HEK293 (cell line): ENCODE measurements around the gene GJA9.

Experiments used
- FEZF1 ChIP-seq: fragments of 450-650 bp; formaldehyde crosslinking; IDR thresholded peaks from 2 replicates; pipeline ENCODE4 v1.5.1; 2016; ENCODE audit warnings: missing biosample characterization, missing genetic modification characterization
- GLI2 ChIP-seq: fragments of 450-650 bp; formaldehyde crosslinking; IDR thresholded peaks from 2 replicates; pipeline ENCODE4; 2017; ENCODE audit warnings: missing biosample characterization, missing genetic modification characterization, low read depth, borderline replicate concordance
- GLI4 ChIP-seq: fragments of 450-650 bp; formaldehyde crosslinking; IDR thresholded peaks from 2 replicates; pipeline ENCODE4 v1.5.1; 2016; ENCODE audit warnings: missing biosample characterization, missing genetic modification characterization
- GLIS1 ChIP-seq: fragments of 450-650 bp; formaldehyde crosslinking; IDR thresholded peaks from 2 replicates; pipeline ENCODE4 v1.5.1; 2016; ENCODE audit warnings: missing biosample characterization, missing genetic modification characterization
- INSM2 ChIP-seq: fragments of 450-650 bp; formaldehyde crosslinking; IDR thresholded peaks from 2 replicates; pipeline ENCODE4 v1.5.1; 2016; ENCODE audit warnings: missing biosample characterization, missing genetic modification characterization
- PATZ1 ChIP-seq: fragments of 450-650 bp; formaldehyde crosslinking; IDR thresholded peaks from 2 replicates; pipeline ENCODE4 v1.5.1; 2016; ENCODE audit warnings: missing biosample characterization, missing genetic modification characterization
- PRDM2 ChIP-seq: fragments of 450-650 bp; formaldehyde crosslinking; IDR thresholded peaks from 2 replicates; pipeline ENCODE4 v1.5.1; 2016; ENCODE audit warnings: missing biosample characterization, missing genetic modification characterization, borderline replicate concordance
- ZBTB17 ChIP-seq: fragments of 450-650 bp; formaldehyde crosslinking; IDR thresholded peaks from 2 replicates; pipeline ENCODE4 v1.5.1; 2016; ENCODE audit warnings: missing biosample characterization, missing genetic modification characterization
- ZBTB44 ChIP-seq: fragments of 450-650 bp; IDR thresholded peaks from 2 replicates; pipeline ENCODE4 v1.5.1; 2018; ENCODE audit warnings: missing biosample characterization, mild to moderate bottlenecking, missing genetic modification characterization
- ZBTB48 ChIP-seq: fragments of 450-650 bp; formaldehyde crosslinking; IDR thresholded peaks from 2 replicates; pipeline ENCODE4 v1.5.1; 2016; ENCODE audit warnings: missing biosample characterization, missing genetic modification characterization
- ZEB2 ChIP-seq: fragments of 450-650 bp; formaldehyde crosslinking; IDR thresholded peaks from 2 replicates; pipeline ENCODE4 v1.5.1; 2016; ENCODE audit warnings: missing biosample characterization, missing genetic modification characterization
- ZFP41 ChIP-seq: fragments of 450-650 bp; formaldehyde crosslinking; IDR thresholded peaks from 2 replicates; pipeline ENCODE4 v1.5.1; 2016; ENCODE audit warnings: missing biosample characterization, missing genetic modification characterization, borderline replicate concordance
- ZNF146 ChIP-seq: fragments of 450-650 bp; formaldehyde crosslinking; IDR thresholded peaks from 2 replicates; pipeline ENCODE4 v1.5.1; 2016; ENCODE audit warnings: missing biosample characterization, missing genetic modification characterization
- ZNF157 ChIP-seq: fragments of 450-650 bp; formaldehyde crosslinking; IDR thresholded peaks from 2 replicates; pipeline ENCODE4 v1.5.1; 2016; ENCODE audit warnings: missing biosample characterization, missing genetic modification characterization
- ZNF169 ChIP-seq: fragments of 450-650 bp; formaldehyde crosslinking; IDR thresholded peaks from 2 replicates; pipeline ENCODE4 v1.5.1; 2016; ENCODE audit warnings: missing biosample characterization, missing genetic modification characterization
- ZNF214 ChIP-seq: fragments of 450-650 bp; formaldehyde crosslinking; IDR thresholded peaks from 2 replicates; pipeline ENCODE4 v1.5.1; 2017; ENCODE audit warnings: missing biosample characterization, mild to moderate bottlenecking, missing genetic modification characterization, borderline replicate concordance
- ZNF292 ChIP-seq: fragments of 450-650 bp; formaldehyde crosslinking; IDR thresholded peaks from 2 replicates; pipeline ENCODE4 v1.5.1; 2016; ENCODE audit warnings: low read depth, missing biosample characterization, missing genetic modification characterization, borderline replicate concordance
- ZNF426 ChIP-seq: fragments of 450-650 bp; formaldehyde crosslinking; IDR thresholded peaks from 2 replicates; pipeline ENCODE4 v1.5.1; 2017; ENCODE audit warnings: missing biosample characterization, missing genetic modification characterization, mild to moderate bottlenecking, inconsistent platforms, moderate library complexity
- ZNF639 ChIP-seq: fragments of 450-650 bp; formaldehyde crosslinking; IDR thresholded peaks from 2 replicates; pipeline ENCODE4 v1.5.1; 2016; ENCODE audit warnings: missing biosample characterization, missing genetic modification characterization
- ZNF76 ChIP-seq: fragments of 450-650 bp; formaldehyde crosslinking; IDR thresholded peaks from 2 replicates; pipeline ENCODE4; 2016; ENCODE audit warnings: low read depth, missing biosample characterization, missing genetic modification characterization, borderline replicate concordance
- ZNF776 ChIP-seq: fragments of 450-650 bp; formaldehyde crosslinking; IDR thresholded peaks from 2 replicates; pipeline ENCODE4 v1.5.0; 2017; ENCODE audit warnings: missing biosample characterization, missing genetic modification characterization, borderline replicate concordance
- ZNF777 ChIP-seq: fragments of 450-650 bp; formaldehyde crosslinking; IDR thresholded peaks from 2 replicates; pipeline ENCODE4 v1.5.1; 2017; ENCODE audit warnings: missing biosample characterization, missing genetic modification characterization, borderline replicate concordance
- ZSCAN18 ChIP-seq: fragments of 450-650 bp; formaldehyde crosslinking; IDR thresholded peaks from 2 replicates; pipeline ENCODE4 v1.5.1; 2016; ENCODE audit warnings: missing biosample characterization, missing genetic modification characterization
- ZSCAN30 ChIP-seq: fragments of 450-650 bp; IDR thresholded peaks from 2 replicates; pipeline ENCODE4 v1.5.1; 2018; ENCODE audit warnings: missing biosample characterization, mild to moderate bottlenecking, missing genetic modification characterization, moderate library complexity

GJA9 gene

GRCh38 chr1:38859561-38860453 lies 21.6 kb downstream of the GJA9 start, which contains the start of gene RRAGC (continued):
- TF ChIP-seq ZNF214 (tag by site-specific recombination) (no peak), ZNF639 (tag by site-specific recombination) (no peak; the same call in 1 of the 2 replicates), ZBTB44 (no peak), PRDM2 (tag by site-specific recombination) (no peak), GLIS1 (tag by site-specific recombination) (peak; percentile 71; the same call in 1 of the 2 replicates), ZBTB48 (tag by site-specific recombination) (peak; percentile 24; the same call in 1 of the 2 replicates), FEZF1 (tag by site-specific recombination) (no peak), ZNF146 (tag by site-specific recombination) (no peak), ZBTB17 (tag by site-specific recombination) (peak; percentile 94), ZSCAN18 (tag by site-specific recombination) (no peak), INSM2 (tag by site-specific recombination) (peak; percentile 72; the same call in 1 of the 2 replicates), ZNF157 (tag by site-specific recombination) (no peak), ZNF777 (tag by site-specific recombination) (no peak), ZSCAN30 (tag by site-specific recombination) (0 out of 2 replicates have a peak, but pooled peaks have one; percentile 39), ZNF776 (tag by site-specific recombination) (no peak), ZNF169 (tag by site-specific recombination) (no peak), PATZ1 (peak; percentile 95), ZNF426 (tag by site-specific recombination) (no peak), ZNF292 (tag by site-specific recombination) (no peak), GLI2 (tag by site-specific recombination) (no peak), ZEB2 (tag by site-specific recombination) (peak; percentile 79), ZFP41 (tag by site-specific recombination) (no peak), GLI4 (no peak), ZNF76 (tag by site-specific recombination) (no peak)
